ENCODE results near the gene ZKSCAN3. TPM values are rescaled to one million over a fixed set of nuclear protein-coding genes. Genes with fewer than 3 reads are reported as not detected.
"Not testable (repeated sequence)": the region's sequence is repeated elsewhere in the genome, so short reads cannot be mapped to it uniquely, and the experiment has no call there.

The ZKSCAN3 gene
- total RNA-seq, 4 donors from 2014 or later, result 3.1 to 6.0 (median 4.5) TPM

DNA sequence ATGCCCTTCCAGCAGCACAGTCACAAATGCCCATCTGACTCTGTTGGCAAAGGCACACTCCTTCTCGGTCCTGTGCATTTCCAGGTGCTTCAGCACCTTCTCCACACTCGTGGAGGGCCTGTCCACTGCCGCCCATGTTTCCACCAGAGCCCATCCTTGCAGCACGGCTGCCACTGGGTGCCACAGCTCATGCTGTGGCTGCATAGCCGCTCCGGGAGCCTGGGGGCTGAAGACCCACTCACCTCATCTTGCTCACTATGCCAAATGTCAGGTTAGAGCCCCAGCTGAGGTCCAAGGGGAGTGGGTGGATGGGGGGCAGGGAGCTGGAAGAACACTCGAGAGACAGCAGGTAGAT lies 6.9 kb downstream of the ZKSCAN3 start:
- 80% methylated on average over 7 of the region's 7 CpGs for WGBS
- no peaks in the 10 kb centered on the region for H3K27me3 ChIP-seq
- peaks cover 28% of the 10 kb centered on the region for H3K4me1 ChIP-seq
- DNase-seq (ENCODE audit: low spot score in 2 of 2), result no peak
- H3K27ac ChIP-seq, result no peak overlapping the region
- H3K9me3 ChIP-seq, result no peaks in the 10 kb centered on the region
- H3K36me3 ChIP-seq, result peaks cover 12% of the 10 kb centered on the region
- H3K4me3 ChIP-seq, result no peak overlapping the region
- TF ChIP-seq EP300 (IDR thresholded peaks at IDR 0.05) (no peak), POLR2AphosphoS5 (IDR thresholded peaks at IDR 0.05) (no peak), POLR2A (IDR thresholded peaks at IDR 0.05) (no peak)

DNA sequence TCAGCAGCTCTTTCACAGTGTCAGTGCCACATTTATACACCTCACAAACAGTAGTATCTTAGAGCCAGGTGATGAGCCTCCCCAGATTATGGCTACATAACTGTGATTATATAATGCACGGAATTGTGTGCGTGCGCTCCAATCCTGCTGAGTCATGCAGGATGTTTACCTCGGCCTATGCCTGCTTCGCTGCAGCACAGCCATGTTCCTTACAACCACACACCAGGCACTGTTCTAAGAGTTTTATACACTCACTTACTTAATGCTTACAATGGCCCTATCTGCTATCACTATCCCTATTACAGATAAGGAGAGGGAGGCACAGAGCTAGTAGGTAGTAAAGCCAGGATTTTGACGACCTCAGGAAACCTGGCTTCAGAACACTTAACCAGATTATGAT lies 7.3 kb downstream of the ZKSCAN3 start:
- WGBS, result 88% methylated on average over 6 of the region's 6 CpGs
- Histone ChIP-seq H3K27me3 (no peaks in the 10 kb centered on the region), H3K4me1 (peaks cover 26% of the 10 kb centered on the region), H3K36me3 (peaks cover 12% of the 10 kb centered on the region), H3K9me3 (no peaks in the 10 kb centered on the region), H3K4me3 (no peak overlapping the region), H3K27ac (no peak overlapping the region)
- no peak for DNase-seq (ENCODE audit: low spot score in 2 of 2)
- TF ChIP-seq POLR2AphosphoS5 (IDR thresholded peaks at IDR 0.05) (no peak), EP300 (IDR thresholded peaks at IDR 0.05) (no peak), POLR2A (IDR thresholded peaks at IDR 0.05) (no peak)
- TF ChIP-seq, protein P1, sequence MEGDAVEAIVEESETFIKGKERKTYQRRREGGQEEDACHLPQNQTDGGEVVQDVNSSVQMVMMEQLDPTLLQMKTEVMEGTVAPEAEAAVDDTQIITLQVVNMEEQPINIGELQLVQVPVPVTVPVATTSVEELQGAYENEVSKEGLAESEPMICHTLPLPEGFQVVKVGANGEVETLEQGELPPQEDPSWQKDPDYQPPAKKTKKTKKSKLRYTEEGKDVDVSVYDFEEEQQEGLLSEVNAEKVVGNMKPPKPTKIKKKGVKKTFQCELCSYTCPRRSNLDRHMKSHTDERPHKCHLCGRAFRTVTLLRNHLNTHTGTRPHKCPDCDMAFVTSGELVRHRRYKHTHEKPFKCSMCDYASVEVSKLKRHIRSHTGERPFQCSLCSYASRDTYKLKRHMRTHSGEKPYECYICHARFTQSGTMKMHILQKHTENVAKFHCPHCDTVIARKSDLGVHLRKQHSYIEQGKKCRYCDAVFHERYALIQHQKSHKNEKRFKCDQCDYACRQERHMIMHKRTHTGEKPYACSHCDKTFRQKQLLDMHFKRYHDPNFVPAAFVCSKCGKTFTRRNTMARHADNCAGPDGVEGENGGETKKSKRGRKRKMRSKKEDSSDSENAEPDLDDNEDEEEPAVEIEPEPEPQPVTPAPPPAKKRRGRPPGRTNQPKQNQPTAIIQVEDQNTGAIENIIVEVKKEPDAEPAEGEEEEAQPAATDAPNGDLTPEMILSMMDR (IDR thresholded peaks at IDR 0.05), result no peak

DNA sequence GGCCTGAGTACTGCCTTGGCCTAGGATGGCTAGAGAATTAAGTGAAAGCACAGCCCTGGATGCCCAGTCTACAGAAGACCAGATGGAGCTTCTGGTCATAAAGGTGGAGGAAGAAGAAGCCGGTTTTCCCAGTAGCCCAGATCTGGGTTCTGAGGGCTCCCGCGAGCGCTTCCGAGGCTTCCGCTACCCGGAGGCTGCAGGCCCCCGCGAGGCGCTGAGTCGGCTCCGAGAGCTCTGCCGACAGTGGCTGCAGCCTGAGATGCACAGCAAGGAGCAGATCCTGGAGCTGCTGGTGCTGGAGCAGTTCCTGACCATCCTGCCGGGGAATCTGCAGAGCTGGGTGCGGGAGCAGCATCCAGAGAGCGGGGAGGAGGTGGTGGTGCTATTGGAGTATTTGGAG lies 9.8 kb downstream of the ZKSCAN3 start:
- not testable (repeated sequence) for H3K27me3 ChIP-seq; H3K27ac ChIP-seq; H3K4me3 ChIP-seq; H3K9me3 ChIP-seq; DNase-seq (ENCODE audit: low spot score in 2 of 2)
- Histone ChIP-seq H3K36me3 (peaks cover 30% of the 10 kb centered on the region), H3K4me1 (peaks cover 18% of the 10 kb centered on the region)
- 97% methylated on average over 7 of the region's 16 CpGs for WGBS

DNA sequence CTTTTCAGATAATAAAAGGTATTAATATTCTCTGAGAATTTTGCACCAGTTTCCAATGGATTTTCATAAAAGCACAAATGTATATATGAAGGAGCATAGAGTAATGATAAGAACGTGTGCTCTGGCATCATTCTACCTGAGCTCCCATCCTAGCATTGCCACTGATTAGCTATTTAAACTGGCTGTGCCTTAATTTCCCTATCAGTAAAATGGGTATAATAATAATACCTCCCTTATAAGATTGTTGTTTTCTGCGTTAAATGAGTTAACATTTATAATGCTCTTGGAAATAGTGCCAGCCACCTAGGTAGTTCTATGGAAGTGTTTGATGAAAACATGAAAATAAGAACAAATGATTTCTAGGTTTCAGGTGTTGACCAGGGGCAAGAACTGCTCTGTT lies 11.2 kb downstream of the ZKSCAN3 start:
- WGBS, result 89% methylated on average over 2 of the region's 2 CpGs

DNA sequence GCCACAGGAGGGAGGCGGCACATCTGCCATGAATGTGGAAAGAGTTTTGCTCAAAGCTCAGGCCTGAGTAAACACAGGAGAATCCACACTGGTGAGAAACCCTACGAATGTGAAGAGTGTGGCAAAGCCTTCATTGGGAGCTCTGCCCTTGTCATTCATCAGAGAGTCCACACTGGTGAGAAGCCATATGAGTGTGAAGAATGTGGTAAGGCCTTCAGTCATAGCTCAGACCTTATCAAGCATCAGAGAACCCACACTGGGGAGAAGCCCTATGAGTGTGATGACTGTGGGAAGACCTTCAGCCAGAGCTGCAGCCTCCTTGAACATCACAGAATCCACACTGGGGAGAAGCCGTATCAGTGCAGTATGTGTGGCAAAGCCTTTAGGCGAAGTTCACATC lies 15.8 kb downstream of the ZKSCAN3 start:
- H3K36me3 ChIP-seq, result peaks cover 53% of the 10 kb centered on the region
- not testable (repeated sequence) for H3K27ac ChIP-seq; H3K4me1 ChIP-seq; H3K27me3 ChIP-seq; H3K9me3 ChIP-seq; DNase-seq (ENCODE audit: low spot score in 2 of 2); H3K4me3 ChIP-seq
- 91% methylated on average over 4 of the region's 4 CpGs for WGBS

More for the DNA sequence above, 11.2 kb downstream of the ZKSCAN3 start:
- peaks cover 4% of the 10 kb centered on the region for H3K4me1 ChIP-seq
- no peak overlapping the region for H3K4me3 ChIP-seq
- TF ChIP-seq POLR2A (IDR thresholded peaks at IDR 0.05) (no peak), POLR2AphosphoS5 (IDR thresholded peaks at IDR 0.05) (no peak), EP300 (IDR thresholded peaks at IDR 0.05) (no peak)
- TF ChIP-seq, protein P1 (IDR thresholded peaks at IDR 0.05), result no peak
- no peak overlapping the region for H3K27ac ChIP-seq
- H3K9me3 ChIP-seq, result no peaks in the 10 kb centered on the region
- DNase-seq (ENCODE audit: low spot score in 2 of 2), result no peak
- H3K27me3 ChIP-seq, result no peaks in the 10 kb centered on the region
- peaks cover 44% of the 10 kb centered on the region for H3K36me3 ChIP-seq

DNA sequence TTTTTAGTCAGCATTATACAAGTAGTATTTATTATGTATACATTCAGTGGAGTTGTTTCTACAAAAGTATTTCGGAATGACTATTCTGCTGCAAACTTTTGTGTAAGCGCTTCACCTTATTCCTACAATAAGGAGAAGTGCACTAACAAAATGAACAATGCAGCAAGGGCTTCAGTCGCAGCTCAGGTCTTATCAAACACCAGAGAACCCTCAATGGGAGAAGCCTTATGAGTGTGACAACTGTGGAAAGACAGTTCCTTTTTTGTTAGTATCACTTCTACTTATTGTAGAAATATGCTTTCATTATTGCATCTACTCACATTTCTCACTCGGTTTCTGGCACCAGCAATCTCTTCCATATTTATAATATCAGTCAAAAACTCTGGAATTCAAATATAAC lies 18.8 kb downstream of the ZKSCAN3 start:
- WGBS, result 86% methylated on average over 4 of the region's 4 CpGs
- no peak overlapping the region for H3K4me3 ChIP-seq
- H3K9me3 ChIP-seq, result no peaks in the 10 kb centered on the region
- no peak for DNase-seq (ENCODE audit: low spot score in 2 of 2)
- no peaks in the 10 kb centered on the region for H3K4me1 ChIP-seq
- H3K36me3 ChIP-seq, result peaks cover 44% of the 10 kb centered on the region
- no peaks in the 10 kb centered on the region for H3K27me3 ChIP-seq
- no peak overlapping the region for H3K27ac ChIP-seq
- no peak for TF ChIP-seq POLR2AphosphoS5 (IDR thresholded peaks at IDR 0.05)
- no peak for TF ChIP-seq POLR2A (IDR thresholded peaks at IDR 0.05)
- TF ChIP-seq, protein P1 (IDR thresholded peaks at IDR 0.05), result no peak

DNA sequence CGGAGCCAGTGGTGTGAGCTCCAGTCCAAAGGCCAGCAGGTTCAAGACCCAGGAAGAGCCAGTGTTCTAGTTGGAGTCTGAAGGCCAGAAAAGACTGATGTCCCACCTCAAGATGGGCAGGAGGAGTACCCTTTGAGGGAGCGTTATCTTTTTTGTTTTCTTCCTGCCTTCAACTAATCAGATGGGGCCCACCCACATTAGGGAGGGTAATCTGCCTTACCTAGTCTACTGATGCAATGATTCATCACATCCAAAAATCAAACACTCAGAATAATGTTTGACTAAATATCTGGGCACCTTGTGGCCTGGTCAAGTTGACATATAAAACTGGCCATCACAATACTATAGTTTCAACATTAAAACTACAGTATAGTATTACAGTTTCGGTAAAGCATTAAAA lies 19.7 kb downstream of the ZKSCAN3 start:
- H3K36me3 ChIP-seq, result peaks cover 34% of the 10 kb centered on the region
- H3K4me1 ChIP-seq, result no peaks in the 10 kb centered on the region
- no peak overlapping the region for H3K4me3 ChIP-seq
- H3K9me3 ChIP-seq, result no peaks in the 10 kb centered on the region
- DNase-seq (ENCODE audit: low spot score in 2 of 2), result no peak
- H3K27ac ChIP-seq, result no peak overlapping the region
- H3K27me3 ChIP-seq, result no peaks in the 10 kb centered on the region
- 92% methylated on average over 3 of the region's 3 CpGs for WGBS
- TF ChIP-seq POLR2A (IDR thresholded peaks at IDR 0.05) (no peak), POLR2AphosphoS5 (IDR thresholded peaks at IDR 0.05) (no peak), EP300 (IDR thresholded peaks at IDR 0.05) (no peak)
- TF ChIP-seq, protein P1 (IDR thresholded peaks at IDR 0.05), result no peak

Measured in suprapubic skin (tissue), 4 donors.